Gastroesophageal sphincter (tissue), 2 donors: ENCODE results near the gene PROCA1.

ENCODE experiments used
- EP300 ChIP-seq: sonication (generic); formaldehyde crosslinking; IDR thresholded peaks from one replicate; pipeline ENCODE4 v1.6.1; 2017; ENCODE audit warnings: antibody characterized with exemption, mild to moderate bottlenecking
- POLR2A ChIP-seq, 2 donors: fragments of 450-650 bp; IDR thresholded peaks; one replicate each; pipeline ENCODE4 v1.6.1; 2017; ENCODE audit warnings: antibody characterized with exemption in 2 of 2, mild to moderate bottlenecking in 2 of 2, moderate library complexity in 1 of 2

DNA sequence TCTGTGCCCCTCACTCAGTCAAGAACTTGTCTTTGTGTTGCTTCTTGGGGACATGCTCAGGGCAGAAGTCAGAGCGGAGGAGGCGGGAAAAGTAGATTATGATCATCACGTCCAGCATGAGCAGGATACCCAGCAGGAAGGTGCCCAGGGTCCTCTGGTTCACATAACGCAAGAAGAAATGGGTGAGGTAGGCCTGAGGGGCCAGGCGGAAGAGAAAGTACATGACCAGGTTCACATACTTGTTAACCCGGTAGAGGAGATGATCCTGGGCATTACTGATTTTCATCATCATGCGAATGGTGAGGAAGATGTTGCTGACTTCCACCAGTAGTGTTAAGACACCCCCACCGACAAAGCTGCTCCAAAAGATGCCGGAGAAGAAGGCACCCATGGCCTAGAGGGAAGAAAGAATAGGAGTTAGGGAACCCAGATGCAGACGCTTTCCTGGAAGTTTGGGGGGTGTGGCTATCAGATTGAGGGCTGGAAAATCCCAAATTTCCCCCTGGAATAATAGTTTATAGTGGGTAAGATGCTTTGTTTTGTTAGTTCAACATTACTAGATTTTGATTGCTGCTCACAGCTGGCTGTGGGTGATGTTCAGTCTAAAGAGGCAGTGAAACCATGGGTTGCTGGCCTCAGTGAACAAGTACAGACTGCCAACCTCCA lies 12.9 kb upstream of the PROCA1 start:
- TF ChIP-seq POLR2A (IDR thresholded peaks at IDR 0.05) = no peak
- TF ChIP-seq EP300 = no peak
